Mesendoderm (in vitro differentiated cells): ENCODE data around the gene TMEM141. TPM values are rescaled to one million over a fixed set of nuclear protein-coding genes. Genes with fewer than 3 reads are reported as not detected.

Source experiments
- DNase-seq: peaks from one replicate; pipeline ENCODE4 v3.0.0; 2013
- H2AK5ac ChIP-seq: 2 replicates; pipeline ENCODE4 v1.6.1; 2013; ENCODE audit warnings: low read length, inconsistent platforms
- H2BK120ac ChIP-seq: 2 replicates; pipeline ENCODE4 v1.6.1; 2013; ENCODE audit warnings: low read depth, mild to moderate bottlenecking, low read length, moderate library complexity, mixed read lengths
- H2BK15ac ChIP-seq: replicated peaks from 2 replicates; pipeline ENCODE4 v1.6.1; 2013; ENCODE audit warnings: low read depth, mild to moderate bottlenecking, moderate library complexity
- H2BK5ac ChIP-seq: 2 replicates; pipeline ENCODE4 v1.6.1; 2013; ENCODE audit warnings: low read length, inconsistent platforms
- H3K18ac ChIP-seq: 2 replicates; pipeline ENCODE4 v1.6.1; 2013; ENCODE audit warnings: mild to moderate bottlenecking, low read length, mixed read lengths
- H3K23ac ChIP-seq: one replicate; pipeline ENCODE4 v1.6.1; 2013; ENCODE audit warnings: low read length
- H3K27ac ChIP-seq: 2 replicates; pipeline ENCODE4 v1.5.1; 2013; ENCODE audit warnings: low read depth, mild to moderate bottlenecking, inconsistent platforms, low read length, moderate library complexity
- H3K27me3 ChIP-seq: 2 replicates; pipeline ENCODE4 v1.6.1; 2013; ENCODE audit warnings: low read length, control low read depth, mild to moderate bottlenecking, inconsistent platforms; ENCODE audit not compliant: insufficient read depth, poor library complexity
- H3K36me3 ChIP-seq: 2 replicates; pipeline ENCODE4 v1.6.1; 2013; ENCODE audit warnings: low read length, inconsistent platforms; ENCODE audit not compliant: control insufficient read depth, insufficient read depth
- H3K4ac ChIP-seq: one replicate; pipeline ENCODE4 v1.6.1; 2013; ENCODE audit warnings: low read depth, mild to moderate bottlenecking, low read length, moderate library complexity
- H3K4me1 ChIP-seq: 2 replicates; pipeline ENCODE4 v1.6.1; 2013; ENCODE audit warnings: low read depth, low read length, inconsistent platforms; ENCODE audit not compliant: control insufficient read depth
- H3K4me2 ChIP-seq: 2 replicates; pipeline ENCODE4 v1.6.1; 2013; ENCODE audit warnings: low read length
- H3K4me3 ChIP-seq: 2 replicates; pipeline ENCODE4 v1.5.1; 2013; ENCODE audit warnings: mild to moderate bottlenecking, low read length
- H3K56ac ChIP-seq: one replicate; pipeline ENCODE4 v1.6.1; 2013; ENCODE audit warnings: low read length
- H3K79me1 ChIP-seq: 2 replicates; pipeline ENCODE4 v1.6.1; 2013; ENCODE audit warnings: low read length, inconsistent platforms
- H3K79me2 ChIP-seq: 2 replicates; pipeline ENCODE4 v1.6.1; 2013; ENCODE audit warnings: mild to moderate bottlenecking, low read length; ENCODE audit not compliant: control insufficient read depth, insufficient read depth
- H3K9ac ChIP-seq: 2 replicates; pipeline ENCODE4 v1.6.1; 2013; ENCODE audit warnings: low read length, inconsistent platforms
- H4K5ac ChIP-seq: one replicate; pipeline ENCODE4 v1.6.1; 2013; ENCODE audit warnings: low read length
- H4K8ac ChIP-seq: one replicate; pipeline ENCODE4 v1.6.1; 2013; ENCODE audit warnings: low read depth, mild to moderate bottlenecking, control low read depth, low read length, moderate library complexity
- WGBS: extraction: QIAGEN DNeasy Blood & Tissue Kit; methylation state at CpG from one replicate; pipeline ENCODE4 v1.1.7; 2013; ENCODE audit warnings: low lambda C conversion rate, missing lambda C conversion rate; ENCODE audit not compliant: insufficient coverage; ENCODE audit errors: extremely low coverage; 5-methylcytosine and 5-hydroxymethylcytosine counted together
- polyA plus RNA-seq, 2 experiments: library from polyadenylated mRNA; stranded (reverse); fragments of 200-250 nt; gene quantifications; one replicate each; pipeline ENCODE4 v1.2.3, GENCODE V29; 2013

Gene TMEM141
- 29.9 TPM for polyA plus RNA-seq (2013, experiment 1 of 2)
- 29.3 TPM for polyA plus RNA-seq (2013, experiment 2 of 2)

GRCh38 chr9:136790640-136791515, at the start of gene TMEM141:
TSS of gene TMEM141 (plus strand) at chr9:136791344. CDS start at chr9:136791371, 27 bp downstream.
- DNase-seq = peak; percentile 99
- H3K27me3 ChIP-seq = no peaks in the 10 kb centered on the region
- no peaks in the 10 kb centered on the region for H3K4me1 ChIP-seq
- H2BK5ac ChIP-seq = no peak within 1 kb of the TSS
- H3K56ac ChIP-seq = peak within 1 kb of the TSS; percentile 88
- H3K79me2 ChIP-seq = no peaks in the 10 kb centered on the region
- no peak within 1 kb of the TSS for H2BK15ac ChIP-seq
- no peak within 1 kb of the TSS for H2AK5ac ChIP-seq
- no peak within 1 kb of the TSS for H3K23ac ChIP-seq
- H3K4me3 ChIP-seq = peak within 1 kb of the TSS; percentile 57
- H3K27ac ChIP-seq = peak within 1 kb of the TSS; percentile 18
- no peaks in the 10 kb centered on the region for H3K36me3 ChIP-seq
- H3K9ac ChIP-seq = peak within 1 kb of the TSS; percentile 77
- H3K79me1 ChIP-seq = peaks cover 2% of the 10 kb centered on the region
- peak within 1 kb of the TSS; percentile 47 for H3K4me2 ChIP-seq
- H4K8ac ChIP-seq = no peak within 1 kb of the TSS
- H2BK120ac ChIP-seq = no peak within 1 kb of the TSS
- WGBS = no CpG with 5 or more reads among the region's 70 CpGs
- H4K5ac ChIP-seq = no peak within 1 kb of the TSS
- H3K4ac ChIP-seq = peak within 1 kb of the TSS; percentile 39
- peak within 1 kb of the TSS; percentile 13 for H3K18ac ChIP-seq

- H3K9ac ChIP-seq = no peak overlapping the region
- no peak overlapping the region for H4K8ac ChIP-seq
- H3K27me3 ChIP-seq = no peaks in the 10 kb centered on the region
- no CpG with 5 or more reads among the region's 32 CpGs for WGBS
- H3K4ac ChIP-seq = no peak overlapping the region
- H3K27ac ChIP-seq = no peak overlapping the region
- H2BK120ac ChIP-seq = no peak overlapping the region
- H2BK5ac ChIP-seq = no peak overlapping the region
- no peak overlapping the region for H4K5ac ChIP-seq
- no peak overlapping the region for H3K4me2 ChIP-seq
- H3K4me3 ChIP-seq = no peak overlapping the region
- no peak overlapping the region for H3K56ac ChIP-seq
- no peak overlapping the region for H2AK5ac ChIP-seq
- H3K79me2 ChIP-seq = no peaks in the 10 kb centered on the region
- H3K79me1 ChIP-seq = no peaks in the 10 kb centered on the region
- H2BK15ac ChIP-seq = no peak overlapping the region
- no peaks in the 10 kb centered on the region for H3K36me3 ChIP-seq
- no peak overlapping the region for H3K18ac ChIP-seq
- DNase-seq = no peak
- no peaks in the 10 kb centered on the region for H3K4me1 ChIP-seq
- H3K23ac ChIP-seq = no peak overlapping the region
Measured at GRCh38 chr9:136741883-136742571, 49.1 kb upstream of the TMEM141 start.

- Histone ChIP-seq H2BK120ac (no peak within 1 kb of the TSS), H3K4me2 (no peak within 1 kb of the TSS), H2BK15ac (no peak within 1 kb of the TSS), H4K5ac (no peak within 1 kb of the TSS), H3K4me3 (no peak within 1 kb of the TSS), H3K9ac (no peak within 1 kb of the TSS), H3K27ac (no peak within 1 kb of the TSS), H2BK5ac (no peak within 1 kb of the TSS), H3K4ac (no peak within 1 kb of the TSS), H3K27me3 (no peaks in the 10 kb centered on the region), H3K79me2 (no peaks in the 10 kb centered on the region), H3K36me3 (no peaks in the 10 kb centered on the region), H3K23ac (no peak within 1 kb of the TSS), H4K8ac (no peak within 1 kb of the TSS), H3K18ac (no peak within 1 kb of the TSS), H3K4me1 (no peaks in the 10 kb centered on the region), H3K56ac (peak within 1 kb of the TSS; percentile 42), H3K79me1 (no peaks in the 10 kb centered on the region), H2AK5ac (no peak within 1 kb of the TSS)
- DNase-seq = peak; percentile 78
- no CpG with 5 or more reads among the region's 25 CpGs for WGBS
Measured at GRCh38 chr9:136742591-136743391, 48.4 kb upstream of the TMEM141 start, which contains the start of gene LCN10. TSS of gene LCN10 (minus strand) at chr9:136742940. CDS start at chr9:136742903, 37 bp downstream.

GRCh38 chr9:136743639-136744211, 47.4 kb upstream of the TMEM141 start:
- no peak overlapping the region for H2BK15ac ChIP-seq
- no peak overlapping the region for H4K8ac ChIP-seq
- no peak overlapping the region for H3K23ac ChIP-seq
- no peak overlapping the region for H2AK5ac ChIP-seq
- WGBS = no CpG with 5 or more reads among the region's 16 CpGs
- H3K36me3 ChIP-seq = no peaks in the 10 kb centered on the region
- H3K79me2 ChIP-seq = no peaks in the 10 kb centered on the region
- no peak overlapping the region for H3K9ac ChIP-seq
- H3K4me2 ChIP-seq = no peak overlapping the region
- H3K4me1 ChIP-seq = no peaks in the 10 kb centered on the region
- H2BK5ac ChIP-seq = no peak overlapping the region
- no peaks in the 10 kb centered on the region for H3K79me1 ChIP-seq
- no peak overlapping the region for H3K27ac ChIP-seq
- no peak overlapping the region for H3K4ac ChIP-seq
- no peaks in the 10 kb centered on the region for H3K27me3 ChIP-seq
- no peak overlapping the region for H3K56ac ChIP-seq
- H4K5ac ChIP-seq = no peak overlapping the region
- DNase-seq = no peak
- H3K18ac ChIP-seq = no peak overlapping the region
- no peak overlapping the region for H2BK120ac ChIP-seq
- no peak overlapping the region for H3K4me3 ChIP-seq

GRCh38 chr9:136744773-136745172, 46.4 kb upstream of the TMEM141 start:
- Histone ChIP-seq H2AK5ac (no peak overlapping the region), H3K56ac (no peak overlapping the region), H4K8ac (no peak overlapping the region), H3K4me2 (no peak overlapping the region), H3K79me2 (no peaks in the 10 kb centered on the region), H3K36me3 (no peaks in the 10 kb centered on the region), H3K18ac (no peak overlapping the region), H4K5ac (no peak overlapping the region), H2BK120ac (no peak overlapping the region), H3K23ac (no peak overlapping the region), H2BK15ac (no peak overlapping the region), H3K27me3 (no peaks in the 10 kb centered on the region), H3K79me1 (no peaks in the 10 kb centered on the region), H3K4me3 (no peak overlapping the region), H3K27ac (no peak overlapping the region), H2BK5ac (no peak overlapping the region), H3K9ac (no peak overlapping the region), H3K4ac (no peak overlapping the region), H3K4me1 (no peaks in the 10 kb centered on the region)
- no peak for DNase-seq
- no CpG with 5 or more reads among the region's 18 CpGs for WGBS
